Measurements from ENCODE around the gene OSBPL5.

The OSBPL5 gene

DNA sequence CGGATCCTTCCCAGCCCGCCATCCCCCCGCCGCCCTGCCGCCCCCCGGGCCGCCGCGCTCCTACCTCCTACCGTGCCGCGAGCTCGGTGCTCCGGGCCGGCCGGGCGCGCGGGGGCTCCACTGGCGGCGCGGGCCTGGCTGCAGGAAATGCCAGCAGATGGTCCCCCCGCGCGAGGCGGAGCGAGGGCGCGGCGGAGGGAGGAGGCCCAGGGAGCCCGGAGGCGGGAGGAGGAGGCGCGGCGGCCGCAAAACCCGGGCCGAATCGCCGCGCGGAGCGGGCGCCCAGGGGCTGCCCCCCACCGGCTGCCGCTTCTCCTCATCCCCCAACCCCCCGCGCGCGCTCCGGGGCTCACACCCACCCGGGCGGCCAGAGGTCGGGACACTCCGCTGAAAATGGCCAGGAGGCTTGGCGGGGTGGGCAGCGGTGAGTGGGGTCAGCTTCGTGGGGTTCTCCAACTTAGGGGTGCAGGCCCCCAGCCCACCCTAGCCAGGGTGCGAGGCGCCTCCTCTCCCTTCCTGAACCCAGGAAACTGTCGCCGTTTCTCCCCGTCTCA lies at the start of gene OSBPL5:
Gene OSBPL5 (minus strand): TSS at position 159 of the 554 bp plus-strand sequence. CDS start 36,162 bp downstream, outside the sequence.
- peak within 1 kb of the TSS; percentile 37 for H3K9ac ChIP-seq (ENCODE audit: low read depth, low read length)
- peaks cover 15% of the 10 kb centered on the region for H3K27me3 ChIP-seq (ENCODE audit: control insufficient read depth, insufficient read depth, low read length)

DNA sequence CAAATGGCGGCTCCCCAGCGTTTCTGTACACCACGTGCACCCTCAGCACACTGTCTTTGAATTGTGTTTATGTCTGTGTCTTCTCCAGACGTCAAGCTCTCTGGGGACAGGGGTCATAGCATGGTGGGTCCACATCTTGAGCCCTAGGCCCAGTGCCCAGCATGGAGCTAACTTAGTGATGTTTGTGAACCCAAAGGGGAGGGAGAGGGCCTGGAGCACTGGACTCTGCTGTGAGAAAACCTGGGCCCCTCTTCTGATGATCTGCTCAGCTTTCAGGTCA lies 49.2 kb upstream of the OSBPL5 start:
- Histone ChIP-seq H3K4me1 (ENCODE audit: control insufficient read depth, insufficient read depth, low read length) (no peaks in the 10 kb centered on the region), H3K27me3 (ENCODE audit: control insufficient read depth, insufficient read depth, low read length) (peaks cover 3% of the 10 kb centered on the region), H3K9me3 (ENCODE audit: control insufficient read depth, insufficient read depth, low read length) (no peaks in the 10 kb centered on the region), H3K36me3 (ENCODE audit: control insufficient read depth, insufficient read depth, low read length) (no peaks in the 10 kb centered on the region), H3K9ac (ENCODE audit: low read depth, low read length) (no peak overlapping the region), H3K4me3 (ENCODE audit: low read depth, low read length) (no peak overlapping the region)

More for the DNA sequence above, at the start of gene OSBPL5:
- H3K4me3 ChIP-seq (ENCODE audit: low read depth, low read length), result peak within 1 kb of the TSS; percentile 73
- H3K9me3 ChIP-seq (ENCODE audit: control insufficient read depth, insufficient read depth, low read length), result no peaks in the 10 kb centered on the region
- H3K36me3 ChIP-seq (ENCODE audit: control insufficient read depth, insufficient read depth, low read length), result no peaks in the 10 kb centered on the region
- H3K4me1 ChIP-seq (ENCODE audit: control insufficient read depth, insufficient read depth, low read length), result peaks cover 5% of the 10 kb centered on the region

DNA sequence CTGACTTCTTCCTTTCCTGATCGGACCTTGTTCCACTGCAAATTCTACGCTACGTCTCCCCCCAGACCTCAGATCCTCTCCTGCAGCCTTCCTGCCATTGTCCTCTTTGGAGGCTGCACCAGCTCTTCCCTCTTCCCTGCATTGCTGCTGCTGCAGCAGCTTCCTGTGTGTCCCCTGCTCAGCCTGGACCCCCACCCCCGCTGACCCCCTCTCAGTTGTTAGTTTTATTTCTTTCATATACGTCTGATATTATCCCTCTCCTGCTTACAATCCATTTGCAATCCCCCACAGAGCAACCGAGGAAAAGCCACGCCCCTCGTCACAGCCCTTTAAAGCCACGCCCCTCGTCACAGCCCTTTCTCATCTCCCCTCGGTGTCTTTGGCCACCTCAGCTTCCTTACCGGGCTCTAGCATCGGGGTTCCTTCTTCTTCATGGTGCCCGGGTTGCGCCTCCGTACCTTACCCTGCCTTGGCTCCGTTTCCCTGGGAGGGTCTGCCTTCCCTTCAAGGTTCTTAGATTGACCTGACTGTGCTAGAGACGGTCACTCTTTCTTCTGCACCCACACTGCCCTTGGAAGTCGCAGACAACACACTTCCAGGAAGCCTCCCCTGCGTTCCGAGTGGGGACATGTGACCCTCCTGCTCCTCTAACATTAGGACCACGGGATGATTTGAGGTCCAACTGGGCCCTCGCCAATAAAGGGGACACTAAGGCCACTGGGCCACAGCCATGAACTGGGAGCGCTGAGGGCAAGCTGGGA lies 48.7 kb upstream of the OSBPL5 start:
- H3K4me3 ChIP-seq (ENCODE audit: low read depth, low read length), result no peak overlapping the region
- H3K27me3 ChIP-seq (ENCODE audit: control insufficient read depth, insufficient read depth, low read length), result peaks cover 7% of the 10 kb centered on the region
- no peaks in the 10 kb centered on the region for H3K9me3 ChIP-seq (ENCODE audit: control insufficient read depth, insufficient read depth, low read length)
- no peak overlapping the region for H3K9ac ChIP-seq (ENCODE audit: low read depth, low read length)
- H3K4me1 ChIP-seq (ENCODE audit: control insufficient read depth, insufficient read depth, low read length), result no peaks in the 10 kb centered on the region
- no peaks in the 10 kb centered on the region for H3K36me3 ChIP-seq (ENCODE audit: control insufficient read depth, insufficient read depth, low read length)

DNA sequence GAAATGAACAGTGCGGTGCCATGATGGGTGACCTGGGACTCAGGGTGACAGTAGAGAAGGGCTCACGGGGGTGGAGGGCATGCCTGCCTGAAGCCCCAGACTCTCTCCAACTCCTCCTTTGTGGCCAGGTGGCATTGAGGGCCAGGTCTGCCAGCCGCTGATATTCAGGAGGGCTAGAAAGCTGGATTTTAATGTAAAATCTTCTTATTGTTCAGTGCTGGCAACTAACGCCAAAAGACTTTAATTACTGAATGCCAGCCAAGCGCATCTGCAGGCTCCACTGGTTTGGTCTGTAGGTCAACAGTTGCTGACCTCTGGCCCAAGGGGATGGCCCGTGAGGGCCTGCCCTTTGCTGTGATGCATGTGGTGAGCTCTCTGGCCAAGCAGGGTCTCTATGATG lies 43.2 kb upstream of the OSBPL5 start:
- H3K27me3 ChIP-seq (ENCODE audit: control insufficient read depth, insufficient read depth, low read length), result peaks cover 19% of the 10 kb centered on the region
- H3K9me3 ChIP-seq (ENCODE audit: control insufficient read depth, insufficient read depth, low read length), result no peaks in the 10 kb centered on the region
- H3K36me3 ChIP-seq (ENCODE audit: control insufficient read depth, insufficient read depth, low read length), result no peaks in the 10 kb centered on the region
- H3K9ac ChIP-seq (ENCODE audit: low read depth, low read length), result no peak overlapping the region
- H3K4me3 ChIP-seq (ENCODE audit: low read depth, low read length), result no peak overlapping the region
- no peaks in the 10 kb centered on the region for H3K4me1 ChIP-seq (ENCODE audit: control insufficient read depth, insufficient read depth, low read length)

GRCh38 chr11:3207526-3208189 lies 42.5 kb upstream of the OSBPL5 start:
- Histone ChIP-seq H3K4me1 (ENCODE audit: control insufficient read depth, insufficient read depth, low read length) (no peaks in the 10 kb centered on the region), H3K36me3 (ENCODE audit: control insufficient read depth, insufficient read depth, low read length) (no peaks in the 10 kb centered on the region), H3K27me3 (ENCODE audit: control insufficient read depth, insufficient read depth, low read length) (peaks cover 23% of the 10 kb centered on the region), H3K4me3 (ENCODE audit: low read depth, low read length) (no peak overlapping the region), H3K9ac (ENCODE audit: low read depth, low read length) (no peak overlapping the region), H3K9me3 (ENCODE audit: control insufficient read depth, insufficient read depth, low read length) (no peaks in the 10 kb centered on the region)

DNA sequence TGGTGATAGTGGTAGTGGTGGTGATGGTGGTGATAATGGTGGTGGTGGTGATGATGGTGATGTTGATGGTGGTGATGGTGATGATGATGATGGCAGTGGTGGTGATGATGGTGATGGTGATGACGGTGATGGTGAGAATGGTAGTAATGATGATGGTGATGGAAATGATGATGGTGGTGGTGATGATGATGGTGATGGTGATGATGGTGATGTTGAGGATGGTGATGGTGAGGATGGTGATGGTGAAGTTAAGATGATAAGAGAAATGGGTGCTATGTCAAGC lies 41.8 kb upstream of the OSBPL5 start:
- peaks cover 30% of the 10 kb centered on the region for H3K27me3 ChIP-seq (ENCODE audit: control insufficient read depth, insufficient read depth, low read length)
- H3K9ac ChIP-seq (ENCODE audit: low read depth, low read length), result no peak overlapping the region
- no peaks in the 10 kb centered on the region for H3K9me3 ChIP-seq (ENCODE audit: control insufficient read depth, insufficient read depth, low read length)
- H3K4me1 ChIP-seq (ENCODE audit: control insufficient read depth, insufficient read depth, low read length), result no peaks in the 10 kb centered on the region
- no peaks in the 10 kb centered on the region for H3K36me3 ChIP-seq (ENCODE audit: control insufficient read depth, insufficient read depth, low read length)
- H3K4me3 ChIP-seq (ENCODE audit: low read depth, low read length), result no peak overlapping the region

- no peak overlapping the region for H3K9ac ChIP-seq (ENCODE audit: low read depth, low read length)
- no peaks in the 10 kb centered on the region for H3K9me3 ChIP-seq (ENCODE audit: control insufficient read depth, insufficient read depth, low read length)
- peaks cover 32% of the 10 kb centered on the region for H3K27me3 ChIP-seq (ENCODE audit: control insufficient read depth, insufficient read depth, low read length)
- no peaks in the 10 kb centered on the region for H3K4me1 ChIP-seq (ENCODE audit: control insufficient read depth, insufficient read depth, low read length)
- H3K36me3 ChIP-seq (ENCODE audit: control insufficient read depth, insufficient read depth, low read length), result no peaks in the 10 kb centered on the region
- no peak overlapping the region for H3K4me3 ChIP-seq (ENCODE audit: low read depth, low read length)
Measured at GRCh38 chr11:3206156-3206921, 41.2 kb upstream of the OSBPL5 start.

GRCh38 chr11:3205261-3206155 lies 40.4 kb upstream of the OSBPL5 start:
- Histone ChIP-seq H3K36me3 (ENCODE audit: control insufficient read depth, insufficient read depth, low read length) (no peaks in the 10 kb centered on the region), H3K4me1 (ENCODE audit: control insufficient read depth, insufficient read depth, low read length) (no peaks in the 10 kb centered on the region), H3K27me3 (ENCODE audit: control insufficient read depth, insufficient read depth, low read length) (peaks cover 32% of the 10 kb centered on the region), H3K9ac (ENCODE audit: low read depth, low read length) (no peak overlapping the region), H3K4me3 (ENCODE audit: low read depth, low read length) (no peak overlapping the region), H3K9me3 (ENCODE audit: control insufficient read depth, insufficient read depth, low read length) (no peaks in the 10 kb centered on the region)

DNA sequence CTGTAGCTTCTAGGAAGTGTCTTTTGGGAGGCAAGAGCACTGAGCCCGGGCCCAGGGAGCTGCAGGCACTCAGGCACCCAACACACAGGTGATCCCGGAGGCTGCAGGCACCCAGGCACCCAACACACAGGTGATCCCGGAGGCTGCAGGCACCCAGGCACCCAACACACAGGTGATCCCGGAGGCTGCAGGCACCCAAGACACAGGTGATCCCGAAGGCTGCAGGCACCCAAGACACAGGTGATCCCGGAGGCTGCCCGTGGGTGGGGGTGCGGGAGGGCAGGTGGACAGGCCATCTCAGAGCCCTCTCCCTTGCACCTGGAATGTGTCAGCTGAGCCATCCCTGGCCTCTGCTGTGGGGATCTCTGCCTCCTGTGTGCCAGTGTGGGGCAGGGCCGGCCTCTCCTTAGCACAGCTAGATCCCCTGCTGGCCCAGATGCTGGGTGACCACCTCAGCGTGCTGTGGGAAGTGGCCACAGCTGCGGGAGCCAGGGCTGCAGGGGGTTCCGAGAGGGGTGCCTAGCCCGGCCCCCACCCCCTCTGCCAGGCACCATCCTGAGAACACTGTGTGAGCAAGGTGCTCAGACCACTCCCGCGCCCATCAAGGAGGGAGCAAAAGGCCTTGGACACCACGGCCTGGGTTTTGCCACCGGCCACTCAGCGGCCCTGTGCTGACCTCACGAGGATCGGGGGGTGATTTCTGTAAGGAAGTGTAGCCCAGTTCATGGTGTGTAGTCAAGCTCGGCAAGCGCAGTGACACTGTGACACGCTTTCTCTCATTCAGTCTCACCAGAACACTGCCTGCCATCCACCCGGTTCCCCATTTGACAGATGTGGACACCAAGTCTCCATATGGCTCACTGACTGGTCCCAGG lies 39.3 kb upstream of the OSBPL5 start:
- peaks cover 32% of the 10 kb centered on the region for H3K27me3 ChIP-seq (ENCODE audit: control insufficient read depth, insufficient read depth, low read length)
- H3K4me1 ChIP-seq (ENCODE audit: control insufficient read depth, insufficient read depth, low read length), result no peaks in the 10 kb centered on the region
- no peak overlapping the region for H3K9ac ChIP-seq (ENCODE audit: low read depth, low read length)
- H3K4me3 ChIP-seq (ENCODE audit: low read depth, low read length), result no peak overlapping the region
- no peaks in the 10 kb centered on the region for H3K9me3 ChIP-seq (ENCODE audit: control insufficient read depth, insufficient read depth, low read length)
- H3K36me3 ChIP-seq (ENCODE audit: control insufficient read depth, insufficient read depth, low read length), result no peaks in the 10 kb centered on the region

DNA sequence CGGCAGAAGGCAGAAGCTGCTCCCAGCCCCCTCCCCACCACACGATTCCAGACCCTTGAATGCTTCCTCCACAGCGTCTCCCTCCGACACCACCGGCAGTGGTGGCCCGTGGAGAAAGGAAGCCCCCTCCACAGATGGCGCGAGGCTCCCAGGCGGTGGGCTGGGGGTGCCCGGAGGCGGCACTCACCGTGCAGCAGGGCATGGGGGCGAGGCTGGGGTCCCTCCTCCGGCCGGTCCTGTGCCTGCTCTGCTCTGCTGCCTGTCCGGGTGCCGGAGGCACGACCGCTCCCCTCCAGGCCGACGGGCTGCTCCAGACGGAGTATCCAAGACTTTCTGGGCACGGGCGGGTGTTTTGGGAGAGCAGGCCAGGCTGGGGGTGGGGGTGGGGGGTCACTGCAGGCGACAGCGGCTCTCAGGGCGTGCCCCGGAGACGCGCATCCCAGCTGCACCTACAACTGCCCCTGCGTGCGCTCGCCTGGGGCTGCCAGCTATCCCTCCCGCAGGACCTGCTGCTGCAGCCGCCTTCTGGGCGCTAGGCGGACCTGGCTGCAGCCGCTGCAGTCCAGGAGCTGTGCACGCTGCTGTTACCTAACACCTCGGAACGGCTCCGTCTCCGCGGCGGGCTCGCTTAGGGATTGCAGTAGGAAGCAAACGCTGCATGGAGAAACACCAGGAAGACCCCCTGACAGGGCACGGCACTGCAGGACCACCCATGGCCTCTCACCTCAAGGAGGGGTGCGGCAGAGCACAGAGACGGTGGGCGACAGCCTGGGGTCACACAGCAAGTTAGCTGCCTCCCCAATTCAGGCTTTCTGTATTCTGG lies 38.3 kb upstream of the OSBPL5 start:
- no peaks in the 10 kb centered on the region for H3K9me3 ChIP-seq (ENCODE audit: control insufficient read depth, insufficient read depth, low read length)
- H3K9ac ChIP-seq (ENCODE audit: low read depth, low read length), result no peak overlapping the region
- H3K4me1 ChIP-seq (ENCODE audit: control insufficient read depth, insufficient read depth, low read length), result no peaks in the 10 kb centered on the region
- H3K27me3 ChIP-seq (ENCODE audit: control insufficient read depth, insufficient read depth, low read length), result peaks cover 29% of the 10 kb centered on the region
- H3K4me3 ChIP-seq (ENCODE audit: low read depth, low read length), result peak overlapping the region; percentile 53
- no peaks in the 10 kb centered on the region for H3K36me3 ChIP-seq (ENCODE audit: control insufficient read depth, insufficient read depth, low read length)

All from iPS-15b (cell line).